Activated gamma-delta T cell treated with Interleukin-2 at 50 U/mL for 16 hours (primary cell): ENCODE results near the gene RBM42.
"Not testable (repeated sequence)": the region's sequence is repeated elsewhere in the genome, so short reads cannot be mapped to it uniquely, and the experiment has no call there.

Experiments used
- DNase-seq: peaks from one replicate; pipeline ENCODE4 v3.0.0-alpha.2; 2020

Gene RBM42

DNA sequence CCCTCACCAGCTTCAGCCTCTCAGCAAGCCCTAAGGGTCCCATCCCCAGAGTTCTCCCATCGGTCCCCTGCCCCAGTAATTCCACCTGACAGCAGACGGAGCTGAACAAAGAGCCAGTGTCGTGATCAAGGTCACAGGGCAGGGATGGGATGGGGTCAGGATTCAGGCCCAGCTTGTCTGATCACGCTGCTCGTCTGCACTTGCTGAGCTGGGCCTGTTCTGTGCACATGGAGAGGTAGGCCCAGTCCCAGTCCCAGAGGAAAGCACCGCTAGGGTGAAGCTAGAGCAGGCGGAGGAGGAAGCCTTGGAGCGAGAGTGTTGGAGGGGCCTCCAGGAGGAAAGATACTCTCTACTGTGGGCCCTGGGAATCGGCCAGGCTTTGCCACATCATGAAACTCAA lies 7.1 kb upstream of the RBM42 start:
- DNase-seq: no peak

DNA sequence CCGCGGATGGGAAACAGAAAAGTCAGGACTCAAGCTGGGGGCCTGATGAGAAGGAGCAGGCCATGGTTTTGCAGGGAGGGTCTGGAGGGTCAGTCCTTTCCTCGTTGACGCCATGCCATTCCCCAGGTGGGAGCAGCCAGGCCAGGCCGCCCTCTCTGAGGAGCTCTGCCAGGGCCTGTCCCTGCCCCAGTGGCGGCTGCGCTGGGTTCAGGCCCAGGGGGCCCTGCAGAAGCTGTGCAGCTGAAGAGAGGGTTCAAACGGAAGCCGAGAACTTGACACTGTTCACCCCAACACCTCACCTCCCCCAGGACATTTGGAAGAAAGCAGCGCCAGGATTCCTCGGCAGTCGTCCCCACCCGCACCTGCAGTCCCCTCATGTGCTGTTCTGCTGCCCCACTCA lies 6.1 kb upstream of the RBM42 start:
- DNase-seq: no peak

DNA sequence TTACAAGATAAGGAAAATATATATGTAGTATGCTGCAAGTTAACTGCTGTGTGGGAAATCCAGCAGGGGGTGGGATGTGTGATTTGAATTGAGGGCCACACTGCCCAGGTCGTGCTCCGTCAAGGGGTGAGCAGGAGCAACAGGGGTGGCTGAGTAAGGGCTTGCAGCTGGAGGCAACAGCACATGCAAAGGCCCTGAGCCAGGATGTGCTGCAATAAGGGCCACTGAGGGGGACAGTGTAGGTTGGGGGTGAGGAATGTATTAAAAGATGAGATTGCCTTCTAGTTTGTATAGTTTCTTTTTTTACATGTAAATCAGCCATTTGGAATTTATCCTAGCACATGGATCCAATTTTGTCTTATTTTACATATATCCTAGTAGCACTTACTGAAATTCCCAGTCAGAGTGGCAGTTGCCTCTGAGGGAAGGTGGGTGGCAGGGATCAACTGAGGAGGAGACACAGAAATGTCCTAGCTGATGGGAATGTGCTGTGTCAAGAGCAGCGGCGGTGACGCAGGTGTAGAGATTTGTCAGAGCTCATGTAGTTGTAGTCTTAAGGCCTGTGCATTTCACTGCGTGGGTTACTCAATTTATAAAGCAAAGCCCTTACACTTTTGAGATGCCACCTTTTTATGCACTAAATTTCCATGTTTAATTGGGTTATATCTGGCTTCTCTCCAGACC lies 5.4 kb upstream of the RBM42 start:
- no peak for DNase-seq

DNA sequence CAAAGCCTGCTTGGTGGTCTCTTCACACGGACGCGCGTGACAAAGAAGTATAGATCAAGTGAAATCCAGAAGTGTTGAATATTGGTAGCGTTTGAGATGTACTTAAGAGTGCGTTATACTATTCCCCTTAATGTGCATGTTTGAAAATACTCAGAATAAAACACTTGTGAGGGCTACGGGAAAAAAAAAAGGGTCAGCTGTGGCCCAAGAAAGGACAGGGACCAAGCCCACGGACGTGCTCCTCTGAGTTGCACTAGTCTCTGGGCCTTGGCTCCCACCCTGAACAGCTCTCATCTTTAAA lies 622 bp upstream of the RBM42 start:
- no peak for DNase-seq

DNA sequence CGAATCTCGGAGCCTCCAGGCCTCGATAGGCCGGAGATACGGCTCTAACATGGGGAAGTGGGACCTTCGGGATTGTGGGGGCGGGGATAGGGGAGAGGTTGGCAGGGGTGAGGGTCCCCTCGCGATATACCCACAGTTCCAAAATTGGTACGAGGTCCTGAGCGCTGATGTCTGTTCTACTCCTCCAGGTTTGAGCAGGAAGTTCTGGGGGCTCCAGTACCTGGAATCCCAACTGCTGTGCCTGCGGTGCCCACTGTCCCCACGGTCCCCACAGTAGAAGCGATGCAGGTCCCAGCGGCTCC lies 447 bp downstream of the RBM42 start:
- DNase-seq: no peak

DNA sequence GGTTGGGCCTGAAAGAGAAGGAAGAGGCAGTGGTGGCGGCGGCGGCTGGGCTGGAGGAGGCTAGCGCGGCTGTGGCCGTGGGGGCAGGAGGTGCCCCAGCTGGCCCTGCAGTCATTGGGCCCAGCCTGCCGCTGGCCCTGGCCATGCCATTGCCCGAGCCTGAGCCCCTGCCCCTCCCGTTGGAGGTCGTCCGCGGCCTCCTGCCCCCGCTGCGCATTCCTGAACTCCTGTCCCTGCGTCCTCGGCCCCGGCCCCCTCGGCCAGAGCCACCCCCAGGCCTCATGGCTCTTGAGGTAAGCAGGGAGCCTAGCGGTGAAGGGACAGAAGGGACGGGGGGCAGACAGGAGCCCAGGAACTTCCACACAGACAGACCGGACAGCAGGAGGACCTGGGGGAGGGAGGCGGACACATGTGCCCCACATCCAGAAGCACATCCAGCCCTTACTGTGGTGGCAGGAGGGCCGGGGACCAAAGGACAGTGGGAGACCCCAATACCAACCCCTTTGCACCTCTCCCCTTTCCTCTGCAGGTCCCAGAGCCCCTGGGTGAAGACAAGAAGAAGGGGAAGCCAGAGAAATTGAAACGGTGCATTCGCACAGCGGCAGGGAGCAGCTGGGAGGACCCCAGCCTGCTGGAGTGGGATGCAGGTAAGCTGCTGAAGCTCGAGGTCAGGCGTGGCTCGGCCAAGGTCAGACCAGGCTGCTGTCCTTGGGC lies 5.0 kb downstream of the RBM42 start:
- DNase-seq: no peak

DNA sequence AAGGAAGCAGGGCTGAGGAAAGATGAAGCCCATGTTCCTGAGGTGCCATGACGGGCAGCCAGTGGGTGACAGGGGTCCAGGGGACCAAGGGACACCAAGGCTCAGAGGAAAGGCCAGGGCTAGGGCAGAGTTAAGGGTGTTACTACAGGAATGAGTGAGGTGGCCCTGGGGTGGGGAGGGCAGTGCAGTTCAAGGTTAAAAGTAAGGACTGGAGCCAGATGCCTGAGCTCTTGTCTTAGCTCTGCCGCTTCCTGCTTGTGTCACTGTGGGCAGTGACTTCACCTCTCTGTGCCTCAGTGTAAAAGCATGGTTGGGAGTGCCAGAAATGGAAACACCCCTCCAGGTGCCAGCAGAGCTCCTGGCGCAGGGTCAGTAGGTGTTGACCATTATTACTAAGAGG lies 7.8 kb downstream of the RBM42 start:
- DNase-seq: no peak

DNA sequence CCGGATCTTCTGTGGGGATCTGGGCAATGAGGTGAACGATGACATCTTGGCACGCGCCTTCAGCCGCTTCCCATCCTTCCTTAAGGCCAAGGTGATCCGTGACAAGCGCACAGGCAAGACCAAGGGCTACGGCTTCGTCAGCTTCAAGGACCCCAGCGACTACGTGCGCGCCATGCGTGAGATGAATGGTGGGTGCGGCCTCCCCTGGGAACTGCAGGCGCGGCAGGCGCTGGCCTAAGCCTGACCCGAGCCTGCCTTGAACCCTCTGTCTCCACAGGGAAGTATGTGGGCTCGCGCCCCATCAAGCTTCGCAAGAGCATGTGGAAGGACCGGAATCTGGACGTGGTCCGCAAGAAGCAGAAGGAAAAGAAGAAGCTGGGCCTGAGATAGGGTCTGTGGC lies 8.3 kb downstream of the RBM42 start:
- no peak for DNase-seq

DNA sequence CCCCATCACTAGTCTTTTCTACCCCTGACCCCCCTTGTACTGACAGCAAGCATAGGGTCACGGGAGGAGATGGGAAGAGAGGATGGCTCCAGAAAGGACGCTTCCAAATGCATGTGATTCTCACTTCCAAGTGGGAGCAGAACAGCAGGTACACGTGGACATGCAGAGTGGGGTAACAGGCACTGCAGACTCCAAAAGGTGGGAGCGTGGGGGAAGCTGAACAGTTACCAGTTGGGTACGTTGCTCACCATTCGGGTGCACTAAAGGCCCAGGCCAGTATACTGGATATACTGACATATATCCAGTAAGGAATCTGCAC lies 10.4 kb downstream of the RBM42 start:
- no peak for DNase-seq

DNA sequence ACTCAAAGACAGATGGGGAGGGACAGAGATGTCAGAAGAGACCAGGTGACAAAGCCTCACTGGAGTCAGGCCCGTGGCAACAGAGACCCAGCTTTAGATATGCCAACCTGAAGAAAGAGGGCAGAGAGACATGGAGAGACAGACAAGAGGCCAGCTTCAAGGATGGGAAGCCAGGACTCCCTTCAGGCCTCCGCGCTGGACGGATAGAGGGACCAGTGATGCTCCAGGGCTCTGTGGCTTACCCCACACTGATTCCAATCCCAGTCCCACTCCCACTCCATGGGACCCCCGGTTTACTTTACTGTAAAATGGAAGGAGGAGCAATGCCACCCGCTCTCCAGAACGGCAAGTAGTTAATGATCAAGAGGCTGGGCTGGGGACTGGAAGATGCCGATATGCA lies 11.0 kb downstream of the RBM42 start:
- DNase-seq: no peak

DNA sequence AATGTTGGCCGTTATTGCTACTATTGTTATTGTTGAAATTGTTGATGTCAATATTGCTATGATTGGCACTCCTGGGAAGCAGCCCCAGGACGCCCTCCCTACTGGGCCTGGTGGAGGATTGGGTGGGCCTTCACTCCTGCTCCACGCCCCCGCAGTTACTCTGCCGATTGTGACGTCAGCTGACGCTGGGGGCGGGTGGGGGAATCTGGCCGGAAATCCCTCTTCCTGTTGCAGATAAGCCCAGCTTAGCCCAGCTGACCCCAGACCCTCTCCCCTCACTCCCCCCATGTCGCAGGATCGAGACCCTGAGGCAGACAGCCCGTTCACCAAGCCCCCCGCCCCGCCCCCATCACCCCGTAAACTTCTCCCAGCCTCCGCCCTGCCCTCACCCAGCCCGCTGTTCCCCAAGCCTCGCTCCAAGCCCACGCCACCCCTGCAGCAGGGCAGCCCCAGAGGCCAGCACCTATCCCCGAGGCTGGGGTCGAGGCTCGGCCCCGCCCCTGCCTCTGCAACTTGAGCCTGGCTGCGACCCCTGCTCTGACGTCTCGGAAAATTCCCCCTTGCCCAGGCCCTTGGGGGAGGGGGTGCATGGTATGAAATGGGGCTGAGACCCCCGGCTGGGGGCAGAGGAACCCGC lies 12.8 kb downstream of the RBM42 start, which contains the start of gene ETV2:
Gene ETV2, plus strand, starts transcription at position 231 of the 637 bp plus-strand sequence. CDS start 716 bp downstream, outside the sequence.
- peak; percentile 46 for DNase-seq

DNA sequence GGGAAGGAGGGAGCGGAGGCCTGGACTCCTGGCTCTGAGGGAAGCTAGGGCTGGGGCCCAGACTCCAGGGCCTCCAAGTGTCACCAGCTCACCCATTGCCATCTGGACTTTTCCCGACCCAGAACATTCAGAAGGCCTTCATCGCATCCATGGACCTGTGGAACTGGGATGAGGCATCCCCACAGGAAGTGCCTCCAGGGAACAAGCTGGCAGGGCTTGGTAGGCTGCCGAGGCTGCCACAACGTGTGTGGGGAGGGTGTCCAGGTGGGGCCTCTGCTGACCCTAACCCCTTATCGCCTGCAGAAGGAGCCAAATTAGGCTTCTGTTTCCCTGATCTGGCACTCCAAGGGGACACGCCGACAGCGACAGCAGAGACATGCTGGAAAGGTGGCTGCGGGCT lies 13.5 kb downstream of the RBM42 start:
- DNase-seq: no peak

DNA sequence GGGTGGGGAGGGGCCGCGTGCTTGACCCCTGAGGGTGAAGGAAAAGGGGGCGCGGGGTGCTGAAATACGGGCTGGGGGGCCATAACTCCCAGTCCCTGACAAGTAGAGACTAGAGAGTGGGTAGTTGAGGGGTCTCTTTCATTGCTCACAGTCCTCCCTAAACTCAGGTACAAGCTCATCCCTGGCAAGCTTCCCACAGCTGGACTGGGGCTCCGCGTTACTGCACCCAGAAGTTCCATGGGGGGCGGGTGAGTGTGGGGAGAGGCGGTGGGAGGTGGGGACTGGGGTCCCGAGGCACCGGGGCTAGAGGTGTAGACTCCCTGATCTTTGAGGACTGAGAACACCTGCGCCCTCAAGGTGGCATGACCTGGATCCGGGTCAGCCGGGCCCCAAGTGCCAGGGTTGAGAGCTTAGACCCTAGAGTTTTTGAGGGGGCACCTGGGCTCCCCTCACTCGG lies 14.0 kb downstream of the RBM42 start:
- no peak for DNase-seq

DNA sequence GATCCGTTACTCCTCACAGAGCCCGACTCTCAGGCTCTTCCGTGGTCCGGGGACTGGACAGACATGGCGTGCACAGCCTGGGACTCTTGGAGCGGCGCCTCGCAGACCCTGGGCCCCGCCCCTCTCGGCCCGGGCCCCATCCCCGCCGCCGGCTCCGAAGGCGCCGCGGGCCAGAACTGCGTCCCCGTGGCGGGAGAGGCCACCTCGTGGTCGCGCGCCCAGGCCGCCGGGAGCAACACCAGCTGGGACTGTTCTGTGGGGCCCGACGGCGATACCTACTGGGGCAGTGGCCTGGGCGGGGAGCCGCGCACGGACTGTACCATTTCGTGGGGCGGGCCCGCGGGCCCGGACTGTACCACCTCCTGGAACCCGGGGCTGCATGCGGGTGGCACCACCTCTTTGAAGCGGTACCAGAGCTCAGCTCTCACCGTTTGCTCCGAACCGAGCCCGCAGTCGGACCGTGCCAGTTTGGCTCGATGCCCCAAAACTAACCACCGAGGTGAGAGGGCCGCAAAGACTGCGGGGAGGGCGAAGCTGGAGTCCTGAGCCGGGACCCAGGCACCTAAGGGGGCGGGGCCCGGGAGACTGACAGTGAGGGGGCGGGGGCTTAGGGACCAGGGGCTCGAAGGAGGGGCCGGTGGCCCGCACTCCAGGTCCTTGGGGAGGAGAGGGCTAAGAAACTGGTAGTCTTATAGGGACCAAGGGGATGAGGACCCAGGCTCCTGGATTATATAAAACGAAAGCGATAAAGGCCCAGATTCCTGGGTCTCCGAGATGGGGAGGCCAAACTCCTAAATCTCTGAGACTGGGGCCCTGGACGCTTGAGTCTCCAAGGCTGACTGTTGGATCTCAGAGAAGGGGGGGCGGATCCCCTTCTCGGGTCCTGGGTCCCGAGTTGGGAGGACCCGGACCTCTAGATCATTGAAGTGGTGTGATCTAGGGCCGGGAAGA lies 14.7 kb downstream of the RBM42 start:
- DNase-seq: peak; percentile 75

DNA sequence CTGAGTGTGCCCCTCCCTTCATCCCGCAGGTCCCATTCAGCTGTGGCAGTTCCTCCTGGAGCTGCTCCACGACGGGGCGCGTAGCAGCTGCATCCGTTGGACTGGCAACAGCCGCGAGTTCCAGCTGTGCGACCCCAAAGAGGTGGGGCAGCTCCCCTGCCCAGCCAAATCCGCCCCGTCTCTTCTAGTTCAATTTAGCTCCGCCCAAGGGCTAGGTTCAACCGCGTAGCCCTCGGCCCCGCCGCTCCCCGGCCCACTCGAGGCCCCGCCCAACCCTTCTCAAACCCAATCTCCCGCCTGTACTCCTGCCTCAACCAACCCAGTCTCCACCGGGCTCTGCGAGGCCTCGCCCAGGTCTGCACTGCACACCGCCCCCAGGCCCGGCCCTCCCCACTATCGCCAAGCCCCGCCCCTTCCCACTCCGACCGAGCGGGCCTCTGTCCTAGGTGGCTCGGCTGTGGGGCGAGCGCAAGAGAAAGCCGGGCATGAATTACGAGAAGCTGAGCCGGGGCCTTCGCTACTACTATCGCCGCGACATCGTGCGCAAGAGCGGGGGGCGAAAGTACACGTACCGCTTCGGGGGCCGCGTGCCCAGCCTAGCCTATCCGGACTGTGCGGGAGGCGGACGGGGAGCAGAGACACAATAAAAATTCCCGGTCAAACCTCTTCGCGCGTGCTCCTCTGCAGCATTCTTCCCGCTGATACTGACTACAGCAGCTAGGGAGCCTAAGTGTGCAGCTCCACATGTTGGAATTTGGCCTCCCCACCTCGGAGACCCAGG lies 15.6 kb downstream of the RBM42 start:
- peak; percentile 93 for DNase-seq

DNA sequence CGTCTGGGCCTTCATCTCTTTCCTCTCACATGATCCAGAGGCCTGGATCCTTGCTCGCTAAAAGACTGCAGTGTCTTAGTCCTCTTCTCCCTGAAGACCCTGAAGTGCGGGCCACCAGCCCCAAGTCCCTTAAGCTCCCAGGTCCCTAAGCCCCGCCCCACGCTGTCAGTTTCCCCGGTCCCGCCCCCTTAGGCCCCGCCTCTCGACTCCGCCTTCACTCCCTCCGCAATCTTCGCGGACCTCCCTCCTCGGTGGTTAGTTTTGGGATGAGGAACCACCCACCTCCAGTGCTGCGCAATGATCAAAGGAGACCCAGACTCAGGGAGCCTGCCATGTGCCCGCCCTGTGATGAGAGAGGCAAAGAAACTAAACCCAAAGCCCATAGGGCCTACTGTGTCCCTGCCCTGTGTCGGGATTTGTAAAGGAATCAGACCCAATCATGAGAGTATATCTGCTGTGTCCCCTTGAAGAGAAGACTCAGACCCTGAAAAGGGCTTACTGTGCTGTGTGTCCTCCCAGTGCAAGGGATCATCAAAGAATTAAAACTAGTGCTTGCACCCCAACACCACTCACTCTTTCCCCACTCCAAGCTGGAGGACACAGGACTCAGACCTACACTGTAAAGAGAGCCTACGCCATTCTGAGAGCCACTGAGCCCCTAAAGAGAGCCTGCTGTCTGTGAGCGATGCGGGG lies 16.3 kb downstream of the RBM42 start:
- DNase-seq: peak; percentile 56

DNA sequence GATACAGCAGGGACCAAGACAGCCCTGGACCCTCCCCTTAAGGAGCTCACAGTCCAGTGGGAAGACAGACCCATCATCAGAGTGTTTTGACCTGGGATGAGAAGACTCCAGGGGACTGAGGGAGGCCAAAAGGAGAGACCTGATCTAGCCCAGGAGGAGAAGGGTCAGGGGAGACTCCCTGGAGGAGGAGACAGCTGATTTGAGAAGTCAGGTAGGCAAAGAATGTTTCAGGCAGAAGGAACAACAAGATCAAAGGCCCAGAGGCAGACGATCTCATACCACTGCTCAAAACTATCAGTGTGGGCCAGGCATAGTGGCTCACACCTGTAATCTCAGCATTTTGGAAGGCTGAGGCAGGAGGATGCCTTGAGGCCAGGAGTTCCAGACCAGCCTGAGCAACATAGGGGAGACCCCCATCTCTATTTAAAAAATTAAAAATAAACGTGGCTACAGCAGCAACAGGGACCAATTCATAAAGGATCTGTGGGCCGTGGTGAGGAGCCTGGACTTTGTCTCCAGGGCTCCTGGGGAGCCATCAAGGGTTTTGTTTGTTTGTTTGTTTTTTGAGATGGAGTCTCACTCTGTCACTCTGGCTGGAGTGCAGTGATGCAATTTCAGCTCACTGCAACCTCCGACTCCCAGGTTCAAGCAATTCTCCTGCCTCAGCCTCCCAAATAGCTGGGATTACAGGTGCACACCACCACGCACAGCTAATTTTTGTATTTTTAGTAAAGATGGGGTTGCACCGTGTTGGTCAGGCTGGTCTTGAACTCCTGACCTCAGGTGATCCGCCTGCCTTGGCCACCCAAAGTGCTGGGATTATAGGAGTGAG lies 17.1 kb downstream of the RBM42 start:
- DNase-seq: no peak

DNA sequence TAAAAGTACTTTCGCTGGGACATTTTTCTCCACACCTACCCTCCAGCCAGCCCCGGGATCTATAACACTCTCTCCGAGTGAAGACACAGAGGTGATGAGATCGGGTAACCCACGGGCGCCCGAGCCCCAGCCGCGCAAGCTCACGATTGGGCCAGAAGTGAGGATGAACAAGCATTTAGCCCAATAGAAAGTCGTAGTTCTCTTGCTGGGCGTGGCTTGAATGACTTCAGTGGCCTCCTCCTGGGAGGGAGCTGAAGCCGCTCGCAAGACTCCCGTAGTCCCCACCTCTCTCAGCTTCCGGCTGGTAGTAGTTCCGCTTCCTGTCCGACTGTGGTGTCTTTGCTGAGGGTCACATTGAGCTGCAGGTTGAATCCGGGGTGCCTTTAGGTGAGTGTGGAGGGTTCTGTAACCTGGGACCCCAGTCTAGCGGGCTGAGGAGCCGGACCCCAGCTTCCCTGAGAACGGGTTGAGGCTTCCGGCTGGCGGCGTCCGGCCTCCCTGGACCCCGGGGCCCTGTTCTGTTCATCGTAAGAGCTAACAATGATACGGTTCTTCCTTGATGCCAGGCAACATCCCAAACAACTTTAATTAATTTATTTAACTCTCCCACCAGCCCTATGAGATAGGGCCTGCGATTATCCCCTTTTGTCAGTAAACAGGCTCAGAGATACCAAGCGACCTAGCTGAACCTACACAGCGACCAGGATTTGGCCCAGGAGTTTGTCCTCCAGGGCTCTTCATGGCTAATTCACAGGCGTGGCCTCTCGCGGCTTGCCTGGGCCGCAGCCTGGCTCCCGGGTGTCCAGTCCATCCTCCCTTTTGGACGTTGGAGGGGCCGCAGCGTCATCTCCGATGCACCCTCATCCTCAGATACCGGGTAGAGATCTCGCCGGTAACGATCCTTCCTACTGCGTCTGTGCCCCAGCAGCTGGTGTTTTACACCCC lies 19.5 kb downstream of the RBM42 start, which contains the start of gene COX6B1:
Gene COX6B1, plus strand, starts transcription at position 307 of the 945 bp plus-strand sequence. CDS start 2,921 bp downstream, outside the sequence.
- peak; percentile 90 for DNase-seq

DNA sequence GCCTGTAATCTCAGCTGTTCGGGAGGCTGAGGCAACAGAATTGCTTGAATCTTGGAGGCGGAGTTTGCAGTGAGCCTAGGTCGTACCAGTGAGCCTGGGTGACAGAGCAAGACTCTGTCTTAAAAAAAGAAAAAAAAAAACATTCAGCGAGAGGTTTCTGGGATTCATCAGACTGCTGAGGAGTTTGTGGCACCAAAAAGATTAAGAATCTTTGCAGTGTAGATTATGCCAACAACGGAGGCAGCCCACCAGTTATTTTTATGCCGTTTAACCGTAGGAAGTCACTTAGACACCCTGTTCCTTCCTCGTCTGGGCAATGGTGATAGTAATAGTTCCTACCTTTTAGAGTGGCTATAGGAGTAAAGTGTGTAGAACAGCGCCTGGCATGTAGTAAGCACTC lies 21.7 kb downstream of the RBM42 start:
- no peak for DNase-seq

DNA sequence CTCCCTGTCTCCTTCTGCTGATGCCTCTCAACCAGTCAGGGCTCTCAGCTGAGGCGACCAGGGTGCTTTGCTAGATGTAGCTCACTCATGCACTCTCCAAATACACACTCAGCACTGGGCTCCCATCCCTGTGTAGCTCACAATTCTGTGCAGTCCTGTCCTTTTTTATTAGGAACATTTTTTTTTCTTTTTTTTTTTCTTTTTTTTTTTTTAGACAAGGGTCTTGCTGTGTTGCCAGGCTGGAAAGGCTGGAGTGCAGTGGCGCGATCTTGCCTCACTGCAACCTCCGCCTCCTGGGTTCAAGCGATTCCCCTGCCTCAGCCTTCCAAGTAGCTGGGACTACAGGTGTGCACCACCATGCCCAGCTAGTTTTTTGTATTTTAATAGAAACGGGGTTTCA lies 26.0 kb downstream of the RBM42 start:
- DNase-seq: not testable (repeated sequence)
